ENCODE measurements around the gene SCN2B. TPM values are rescaled to one million over a fixed set of nuclear protein-coding genes. Genes with fewer than 3 reads are reported as not detected.

The SCN2B gene
- total and polyA plus RNA-seq, 10 donors, result 0.02 to 0.15 (median 0.04) TPM; not detected in 4

DNA sequence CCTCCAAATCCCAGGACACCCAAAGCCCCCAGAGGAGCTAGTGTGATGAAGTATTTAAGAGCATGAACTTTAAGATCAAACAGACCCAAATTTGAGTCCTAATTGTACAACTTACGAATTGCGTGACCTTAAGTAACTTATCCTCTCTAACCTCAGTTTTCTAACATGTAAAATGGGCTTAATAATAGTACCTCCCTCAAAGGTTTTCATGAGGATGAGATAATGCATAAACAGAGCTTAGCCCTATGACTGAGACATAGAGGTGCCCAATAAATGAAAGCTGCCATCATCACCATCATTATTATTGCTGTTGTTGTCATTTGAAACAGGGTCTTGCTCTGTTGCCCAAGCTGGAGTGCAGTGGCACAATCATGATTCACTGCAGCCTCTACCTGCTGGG, 9.2 kb downstream of the SCN2B start:
- DNase-seq, result no peak
- 78 to 95% (median 88%) methylated on average over 2 of the region's 2 CpGs for WGBS, 5 donors
- intact Hi-C loops (cut with DNase I; ENCODE audit: low total_unique reads), result no loop called here
- Histone ChIP-seq H3K4me1 (peaks cover 0 to 11% (median 7%) of the 10 kb centered on the region in 6 donors), H3K9me3 (no peaks in the 10 kb centered on the region), H3K4me3 (no peak overlapping the region), H3K36me3 (no peaks in the 10 kb centered on the region), H3K27ac (no peak overlapping the region), H3K27me3 (replicated peaks in 1 of 7) (peaks cover 0 to 84% (median 3%) of the 10 kb centered on the region in 7 donors)
- TF ChIP-seq POLR2AphosphoS5 (IDR thresholded peaks at IDR 0.05) (no peak), POLR2A (IDR thresholded peaks at IDR 0.05) (no peak)
- TF ChIP-seq, protein P1, sequence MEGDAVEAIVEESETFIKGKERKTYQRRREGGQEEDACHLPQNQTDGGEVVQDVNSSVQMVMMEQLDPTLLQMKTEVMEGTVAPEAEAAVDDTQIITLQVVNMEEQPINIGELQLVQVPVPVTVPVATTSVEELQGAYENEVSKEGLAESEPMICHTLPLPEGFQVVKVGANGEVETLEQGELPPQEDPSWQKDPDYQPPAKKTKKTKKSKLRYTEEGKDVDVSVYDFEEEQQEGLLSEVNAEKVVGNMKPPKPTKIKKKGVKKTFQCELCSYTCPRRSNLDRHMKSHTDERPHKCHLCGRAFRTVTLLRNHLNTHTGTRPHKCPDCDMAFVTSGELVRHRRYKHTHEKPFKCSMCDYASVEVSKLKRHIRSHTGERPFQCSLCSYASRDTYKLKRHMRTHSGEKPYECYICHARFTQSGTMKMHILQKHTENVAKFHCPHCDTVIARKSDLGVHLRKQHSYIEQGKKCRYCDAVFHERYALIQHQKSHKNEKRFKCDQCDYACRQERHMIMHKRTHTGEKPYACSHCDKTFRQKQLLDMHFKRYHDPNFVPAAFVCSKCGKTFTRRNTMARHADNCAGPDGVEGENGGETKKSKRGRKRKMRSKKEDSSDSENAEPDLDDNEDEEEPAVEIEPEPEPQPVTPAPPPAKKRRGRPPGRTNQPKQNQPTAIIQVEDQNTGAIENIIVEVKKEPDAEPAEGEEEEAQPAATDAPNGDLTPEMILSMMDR (IDR thresholded peaks at IDR 0.05 in 8 of 11, conservative IDR thresholded peaks at IDR 0.05 in 3 of 11), result no peak

DNA sequence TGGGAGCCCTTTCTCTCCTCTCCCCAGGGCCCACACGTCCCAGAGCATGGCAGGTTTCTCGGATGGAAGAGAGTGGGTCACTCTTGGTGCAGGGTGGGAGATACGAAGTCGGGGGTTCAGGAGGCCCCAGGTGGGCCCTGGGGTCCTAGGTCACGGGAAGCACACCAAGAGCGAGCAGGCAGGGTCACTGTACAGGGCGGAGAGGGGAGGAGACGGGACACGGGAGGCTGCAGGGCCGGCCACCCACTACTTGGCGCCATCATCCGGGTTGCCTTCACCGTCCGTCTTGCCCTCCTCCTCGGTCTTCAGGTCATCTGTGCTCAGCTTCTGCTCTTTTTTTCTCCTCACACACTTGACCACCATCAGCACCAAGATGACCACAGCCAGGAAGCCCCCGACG, 9.8 kb downstream of the SCN2B start:
- intact Hi-C loops (cut with DNase I; ENCODE audit: low total_unique reads), result no loop called here
- Histone ChIP-seq H3K4me1 (peaks cover 0 to 6% (median 4%) of the 10 kb centered on the region in 6 donors), H3K36me3 (no peaks in the 10 kb centered on the region), H3K9me3 (no peaks in the 10 kb centered on the region), H3K27ac (no peak overlapping the region), H3K4me3 (no peak overlapping the region), H3K27me3 (replicated peaks in 1 of 7) (peaks cover 0 to 80% (median 3%) of the 10 kb centered on the region in 7 donors)
- WGBS, 5 donors, result 78 to 93% (median 82%) methylated on average over 14 to 17 of the region's 17 CpGs
- no peak for TF ChIP-seq POLR2AphosphoS5 (IDR thresholded peaks at IDR 0.05)
- TF ChIP-seq POLR2A (IDR thresholded peaks at IDR 0.05), result no peak
- TF ChIP-seq, protein P1 (IDR thresholded peaks at IDR 0.05 in 8 of 11, conservative IDR thresholded peaks at IDR 0.05 in 3 of 11), result no peak
- DNase-seq, result no peak

DNA sequence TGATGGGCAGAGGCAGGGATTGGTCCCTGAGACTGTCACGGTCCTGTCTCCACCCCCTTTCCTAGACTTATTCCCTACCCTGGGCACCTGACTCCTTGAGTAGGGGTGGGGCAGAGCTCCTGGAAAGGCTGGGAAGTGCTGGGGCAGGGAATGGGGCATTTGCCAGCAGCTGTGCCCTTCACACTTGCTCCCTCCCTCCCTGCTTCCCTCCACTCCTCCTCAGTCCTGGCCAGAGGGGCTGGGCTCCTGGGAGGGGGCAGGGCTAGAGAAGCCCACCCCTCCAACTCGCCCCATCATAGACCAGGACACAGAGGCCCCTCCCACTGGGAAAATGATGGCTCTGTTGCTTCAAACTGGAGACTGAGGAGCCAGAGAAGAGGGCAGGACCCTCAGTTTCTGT, 11.6 kb downstream of the SCN2B start:
- H3K4me1 ChIP-seq, result no peaks in the 10 kb centered on the region
- WGBS, 5 donors, result 53 to 77% (median 64%) methylated on average over 2 of the region's 2 CpGs
- H3K27ac ChIP-seq, result no peak overlapping the region
- H3K27me3 ChIP-seq (replicated peaks in 1 of 7), result peaks cover 0 to 67% (median 0%) of the 10 kb centered on the region in 7 donors
- TF ChIP-seq POLR2A (IDR thresholded peaks at IDR 0.05) (no peak), POLR2AphosphoS5 (IDR thresholded peaks at IDR 0.05) (no peak)
- TF ChIP-seq, protein P1 (IDR thresholded peaks at IDR 0.05 in 8 of 11, conservative IDR thresholded peaks at IDR 0.05 in 3 of 11), result no peak
- H3K9me3 ChIP-seq, result no peaks in the 10 kb centered on the region
- no peak overlapping the region for H3K4me3 ChIP-seq
- no peak for DNase-seq
- intact Hi-C loops (cut with DNase I; ENCODE audit: low total_unique reads), result no loop called here
- no peaks in the 10 kb centered on the region for H3K36me3 ChIP-seq

GRCh38 chr11:118163494-118163893, 12.9 kb downstream of the SCN2B start:
- 37 to 70% (median 45%) methylated on average over 5 of the region's 5 CpGs for WGBS, 5 donors
- no peak overlapping the region for H3K4me3 ChIP-seq
- peaks cover 0 to 63% (median 0%) of the 10 kb centered on the region in 7 donors for H3K27me3 ChIP-seq (replicated peaks in 1 of 7)
- no peaks in the 10 kb centered on the region for H3K4me1 ChIP-seq
- H3K9me3 ChIP-seq, result no peaks in the 10 kb centered on the region
- TF ChIP-seq, protein P1 (IDR thresholded peaks at IDR 0.05 in 8 of 11, conservative IDR thresholded peaks at IDR 0.05 in 3 of 11), result no peak
- no peak for TF ChIP-seq POLR2AphosphoS5 (IDR thresholded peaks at IDR 0.05)
- TF ChIP-seq POLR2A (IDR thresholded peaks at IDR 0.05), result no peak
- no peak overlapping the region for H3K27ac ChIP-seq
- H3K36me3 ChIP-seq, result no peaks in the 10 kb centered on the region
- intact Hi-C loops (cut with DNase I; ENCODE audit: low total_unique reads), result no loop called here
- DNase-seq, result no peak
